ENCODE measurements around the gene SMS.

- TF ChIP-seq CTCF (IDR thresholded peaks at IDR 0.05; ENCODE audit: low read depth, low read length) (no peak), EZH2phosphoT487 (IDR thresholded peaks at IDR 0.05; ENCODE audit: low read depth) (no peak)
These were observed 56.5 kb downstream of the SMS start for GRCh38 chrX:21996872-21997455.

All from OCI-LY3 (cell line).